GM04503 (cell line): ENCODE measurements around the gene DMRTC1B.
"Not testable (repeated sequence)": the region's sequence is repeated elsewhere in the genome, so short reads cannot be mapped to it uniquely, and the experiment has no call there.

Experiments
- DNase-seq: peaks from one replicate; pipeline ENCODE4 v3.0.0-alpha.2; 2012; ENCODE audit warnings: low read depth

The DMRTC1B gene

GRCh38 chrX:72776653-72777466, at the start of gene DMRTC1B:
DMRTC1B (plus strand) TSS chrX:72776890; CDS start chrX:72845136, 68,246 bp downstream.
- DNase-seq: not testable (repeated sequence)

GRCh38 chrX:72727846-72728245, 48.8 kb upstream of the DMRTC1B start:
- DNase-seq: no peak

- not testable (repeated sequence) for DNase-seq
Measured at GRCh38 chrX:72733636-72734035, 43.1 kb upstream of the DMRTC1B start.

DNA sequence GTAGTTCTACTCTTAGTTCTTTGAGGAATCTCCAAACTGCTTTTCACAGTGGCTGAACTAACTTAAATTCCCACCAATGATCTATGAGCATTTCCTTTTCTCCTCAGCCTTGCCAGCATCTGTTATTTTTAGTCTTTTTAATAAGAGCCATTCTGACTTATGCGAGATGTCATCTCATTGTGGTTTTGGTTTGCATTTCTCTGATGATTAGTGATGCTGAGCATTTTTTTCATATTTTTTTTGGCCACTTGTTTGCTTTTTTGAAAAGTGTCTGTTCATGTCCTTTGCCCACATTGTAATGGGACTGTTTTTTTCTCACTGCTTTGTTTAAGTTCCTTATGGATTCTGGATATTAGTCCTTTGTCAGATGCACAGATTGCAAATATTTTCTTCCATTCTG, 41.1 kb upstream of the DMRTC1B start:
- no peak for DNase-seq

DNA sequence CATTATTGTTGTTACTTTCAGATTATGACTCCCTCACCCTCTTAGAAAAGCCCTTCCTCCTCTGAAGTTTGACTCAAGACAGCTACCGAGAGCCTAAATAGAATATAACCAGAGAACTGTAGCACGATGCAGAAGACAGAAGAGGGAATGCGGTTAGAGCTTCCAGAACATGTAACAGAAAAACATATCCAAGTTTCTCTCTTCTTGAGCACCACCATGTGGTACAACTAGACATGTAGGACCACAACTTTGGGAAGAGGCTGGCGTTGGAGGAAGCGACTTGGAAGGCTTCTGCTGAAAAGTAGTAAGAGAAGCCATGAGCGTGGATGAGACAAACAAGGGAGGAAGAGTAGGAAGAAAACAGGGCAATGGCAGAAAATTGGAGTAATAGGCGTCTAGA, 31.1 kb upstream of the DMRTC1B start:
- DNase-seq: not testable (repeated sequence)

DNA sequence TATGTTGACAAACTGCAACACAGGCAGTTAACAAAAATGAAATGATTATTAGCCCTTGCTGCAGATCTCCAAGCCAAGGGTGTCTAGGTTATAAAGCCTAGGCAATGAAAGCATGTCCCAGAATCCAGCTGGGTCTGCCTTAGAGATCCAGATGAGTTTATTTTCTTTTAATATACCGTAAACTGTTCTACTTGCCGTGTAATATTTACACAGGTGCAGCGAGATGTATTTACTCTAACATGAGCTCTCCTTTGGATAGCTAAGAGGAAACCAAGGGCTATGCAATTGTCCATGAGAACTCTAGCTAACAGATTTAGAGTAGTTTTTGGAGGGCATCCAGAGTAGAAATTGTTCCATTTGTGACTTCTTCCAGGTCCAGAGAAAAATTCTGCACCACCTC, 28.1 kb upstream of the DMRTC1B start:
- not testable (repeated sequence) for DNase-seq

DNA sequence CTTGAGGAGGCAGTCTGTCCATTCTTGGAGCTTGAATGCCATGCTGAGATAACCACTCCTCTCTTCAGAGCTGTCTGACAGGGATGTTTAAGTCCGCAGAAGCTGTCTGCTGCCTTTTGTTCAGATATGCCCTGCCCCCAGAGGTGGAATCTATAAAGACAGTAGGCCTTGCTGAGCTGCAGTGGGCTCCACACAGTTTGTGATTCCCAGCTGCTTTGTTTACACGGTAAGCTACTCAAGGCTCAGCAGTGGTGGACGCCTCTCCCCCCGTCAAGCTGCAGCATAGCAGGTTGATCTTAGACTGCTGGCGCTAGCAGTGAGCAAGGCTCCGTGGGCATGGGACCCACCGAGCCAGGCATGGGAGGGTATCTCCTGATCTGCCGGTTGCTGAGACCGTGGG, 16.2 kb upstream of the DMRTC1B start:
- not testable (repeated sequence) for DNase-seq

DNA sequence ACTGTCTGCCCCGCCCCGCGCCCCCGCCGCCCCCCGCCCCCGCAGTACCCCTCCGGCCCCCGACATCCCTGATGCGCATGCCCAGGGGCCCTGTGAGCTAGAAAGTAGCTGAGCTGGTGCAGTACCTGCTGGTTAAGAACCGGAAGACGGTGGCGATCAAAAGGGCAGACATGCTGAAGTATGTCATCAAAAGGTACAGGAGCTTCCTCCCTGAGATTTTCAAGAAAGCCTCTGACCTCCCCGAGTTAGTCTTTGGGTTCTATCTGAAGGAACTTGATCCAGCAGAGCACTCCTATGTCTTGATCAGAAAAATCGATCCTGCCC, 739 bp downstream of the DMRTC1B start:
- not testable (repeated sequence) for DNase-seq

- not testable (repeated sequence) for DNase-seq
Measured at GRCh38 chrX:72778146-72778545, 1.5 kb downstream of the DMRTC1B start.

- not testable (repeated sequence) for DNase-seq
Measured at GRCh38 chrX:72782560-72782959, 5.9 kb downstream of the DMRTC1B start, which contains the start of gene FAM236B. FAM236B (minus strand) TSS chrX:72782660; CDS start chrX:72782560, 100 bp downstream.

DNA sequence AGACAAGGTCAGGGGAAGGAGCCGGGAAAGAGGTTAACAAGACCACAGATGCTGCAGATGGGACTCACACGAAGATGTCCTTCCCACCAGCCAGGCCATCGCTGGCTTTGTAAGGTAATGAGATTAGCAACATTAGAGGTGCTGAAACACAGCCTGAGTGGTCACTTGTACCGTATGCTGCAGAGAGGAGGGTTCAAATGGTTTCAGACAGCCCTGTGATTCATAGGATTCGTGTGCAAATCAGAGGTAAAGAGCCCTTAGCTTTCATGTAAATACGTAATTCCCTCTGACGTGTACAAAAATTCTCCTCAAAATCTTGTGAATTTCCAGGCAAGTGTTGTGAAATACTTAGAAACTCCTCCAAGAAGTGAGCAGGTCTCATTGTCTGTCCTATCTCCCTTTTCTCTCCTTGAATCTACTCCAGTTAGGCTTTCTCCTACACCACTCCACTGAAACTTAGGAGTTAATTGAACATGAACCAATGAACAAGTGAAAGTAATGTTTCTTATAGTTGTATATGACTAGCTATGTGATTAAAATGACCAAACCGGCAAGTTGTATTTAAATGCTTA, 6.8 kb downstream of the DMRTC1B start:
- not testable (repeated sequence) for DNase-seq

DNA sequence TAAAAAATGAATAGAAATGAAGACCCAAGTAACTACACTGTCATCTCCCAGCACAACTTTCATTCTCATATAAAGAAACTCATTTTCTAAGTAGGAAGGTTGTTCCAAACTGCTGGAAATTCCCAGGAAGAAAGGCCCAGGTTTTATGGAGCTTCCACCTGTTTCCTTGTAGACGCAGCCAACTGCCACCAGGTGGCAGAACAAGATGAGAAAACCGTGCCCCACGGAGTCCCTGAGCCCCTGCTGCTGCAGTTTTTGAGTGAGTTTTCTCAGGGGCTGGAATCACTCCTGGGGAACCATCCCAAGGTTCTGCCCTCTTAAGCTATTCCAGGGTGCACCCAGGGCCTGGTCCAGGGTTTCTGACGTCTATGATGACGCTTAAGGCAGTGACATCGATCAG, 7.3 kb downstream of the DMRTC1B start:
- not testable (repeated sequence) for DNase-seq

DNA sequence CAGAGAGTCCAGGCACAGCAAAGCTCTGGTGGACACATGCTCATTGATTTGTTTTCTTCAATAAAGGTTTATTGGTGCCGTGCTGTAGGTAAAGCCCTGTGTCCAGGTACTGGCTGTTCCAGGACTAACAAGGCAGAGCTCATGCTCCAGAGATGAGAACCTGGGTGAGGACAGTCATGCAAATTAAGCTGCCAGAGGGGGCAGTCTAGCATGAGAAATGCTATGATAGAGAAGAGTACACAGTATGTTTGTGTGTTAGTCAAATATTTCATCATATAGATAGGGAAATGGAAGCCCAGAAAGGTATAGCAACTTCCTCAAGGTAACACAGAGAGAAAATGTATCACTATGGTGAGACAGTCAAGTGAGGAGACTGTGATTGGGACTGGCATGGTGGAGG, 11.5 kb downstream of the DMRTC1B start:
- not testable (repeated sequence) for DNase-seq

DNA sequence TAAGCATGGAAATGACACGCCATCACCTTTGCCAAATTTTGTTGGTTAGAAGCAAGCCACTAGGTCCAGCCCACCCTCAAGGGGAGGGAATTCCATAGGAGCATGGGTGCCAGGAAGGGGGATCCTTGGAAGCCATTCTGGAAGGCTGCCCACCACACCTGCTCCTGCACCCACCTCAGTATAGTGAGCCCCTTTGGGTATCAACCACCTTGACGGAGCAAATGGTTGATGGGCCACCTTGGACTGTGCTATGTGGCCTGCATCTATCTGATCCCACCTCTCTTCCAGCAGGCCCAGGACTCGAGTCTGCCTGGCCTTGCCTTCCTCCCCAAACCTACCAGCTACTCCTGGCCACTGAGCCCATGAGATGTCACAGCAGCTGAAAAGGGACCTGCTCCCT, 13.7 kb downstream of the DMRTC1B start:
- DNase-seq: not testable (repeated sequence)

GRCh38 chrX:72808110-72808509, 31.4 kb downstream of the DMRTC1B start, which contains the start of gene FAM236D:
FAM236D (minus strand) TSS chrX:72808210; CDS start chrX:72808110, 100 bp downstream.
- DNase-seq: not testable (repeated sequence)

GRCh38 chrX:72830701-72831100, 54.0 kb downstream of the DMRTC1B start:
- DNase-seq: not testable (repeated sequence)

- not testable (repeated sequence) for DNase-seq
Measured at GRCh38 chrX:72837532-72837931, 60.8 kb downstream of the DMRTC1B start.

- not testable (repeated sequence) for DNase-seq
Measured at GRCh38 chrX:72882898-72883297, 106.2 kb downstream of the DMRTC1B start.

DNA sequence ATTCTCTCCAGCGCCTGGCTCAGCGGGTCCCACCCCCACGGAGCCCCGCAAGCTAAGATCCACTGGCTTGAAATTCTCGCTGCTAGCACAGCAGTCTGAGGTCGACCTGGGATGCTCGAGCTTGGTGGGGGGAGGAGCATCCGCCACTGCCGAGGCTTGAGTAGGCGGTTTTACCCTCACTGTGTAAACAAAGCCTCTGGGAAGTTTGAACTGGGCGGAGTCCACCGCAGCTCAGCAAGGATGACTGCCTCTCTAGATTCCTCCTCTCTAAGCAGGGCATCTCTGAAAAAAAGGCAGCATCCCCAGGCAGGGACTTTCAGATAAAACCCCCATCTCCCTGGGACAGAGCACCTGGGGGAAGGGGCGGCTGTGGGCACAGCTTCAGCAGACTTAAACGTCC, 113.0 kb downstream of the DMRTC1B start:
- DNase-seq: not testable (repeated sequence)
